ENCODE data around the gene SLC33A1.

The SLC33A1 gene

GRCh38 chr3:155785662-155786295 is 68.4 kb downstream of the SLC33A1 start:
- no peak for DNase-seq

- no peak for DNase-seq
Observed at GRCh38 chr3:155782390-155782953, 71.8 kb downstream of the SLC33A1 start.

- DNase-seq: no peak
Observed at GRCh38 chr3:155780291-155780690, 73.9 kb downstream of the SLC33A1 start.

DNA sequence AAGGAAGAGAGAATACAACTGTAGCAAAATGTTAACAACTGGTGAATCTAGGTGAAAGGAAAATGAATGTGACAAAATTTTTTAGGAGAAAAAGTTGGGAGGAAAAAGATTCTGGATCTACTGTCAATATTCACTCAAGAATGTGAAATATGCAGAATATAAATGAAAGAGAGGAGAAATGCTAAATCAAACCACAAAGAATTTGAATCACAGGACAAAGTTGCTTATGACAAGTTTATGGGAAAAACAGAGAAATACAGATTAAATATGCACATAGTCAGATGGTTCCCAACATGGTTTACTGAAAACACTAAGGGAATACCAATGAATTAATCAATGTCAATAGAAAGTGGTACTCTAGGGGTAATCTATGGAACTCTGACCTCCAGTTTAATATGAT is 75.8 kb downstream of the SLC33A1 start:
- DNase-seq: no peak

DNA sequence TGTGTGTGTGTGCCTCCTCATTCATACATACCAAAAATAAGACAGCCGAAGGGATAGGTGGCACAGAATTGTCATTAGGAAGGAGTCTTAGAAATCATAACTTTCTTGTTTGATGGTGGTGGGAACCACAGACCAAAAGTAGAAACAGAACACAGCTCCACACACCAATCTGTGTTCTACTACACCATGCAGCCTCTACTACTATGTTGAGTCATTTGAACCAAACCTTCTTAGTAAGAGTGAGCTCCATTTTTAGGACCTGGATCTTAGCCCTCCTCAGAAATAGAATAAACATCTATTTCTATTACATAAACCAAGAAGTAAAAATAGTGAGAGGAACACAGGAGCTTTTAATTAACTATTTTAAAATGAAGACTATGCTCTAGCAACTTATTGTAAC is 81.4 kb downstream of the SLC33A1 start:
- DNase-seq: no peak

DNA sequence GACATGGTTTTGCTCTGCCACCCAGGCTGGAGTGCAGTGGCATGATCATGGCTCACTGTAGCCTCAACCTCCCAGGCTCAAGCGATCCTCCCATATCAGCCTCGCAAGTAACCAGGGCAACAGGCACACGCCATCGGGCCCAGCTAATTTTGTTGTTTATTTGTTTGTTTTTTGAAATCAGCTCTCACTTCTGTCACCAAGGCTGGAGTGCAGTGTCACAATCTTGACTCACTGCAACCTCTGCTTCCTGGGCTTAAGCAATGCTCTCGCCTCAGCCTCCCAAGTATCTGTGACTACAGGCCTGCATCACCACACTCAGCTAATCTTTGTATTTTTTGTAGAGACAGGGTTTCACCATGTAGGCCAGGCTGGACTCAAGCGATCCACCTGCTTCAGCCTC is 83.1 kb downstream of the SLC33A1 start:
- no peak for DNase-seq
